GM15510 (cell line): Measurements from ENCODE around the gene RGS7.

ENCODE experiments used
- POLR2A ChIP-seq: IDR thresholded peaks from 3 replicates; pipeline ENCODE4 v1.6.1; 2011; ENCODE audit warnings: borderline replicate concordance; ENCODE audit not compliant: insufficient read length; ENCODE audit errors: extremely low read depth

RGS7 gene

GRCh38 chr1:241356519-241357365, at the start of gene RGS7:
TSS of gene RGS7 (minus strand) at chr1:241357205.
- TF ChIP-seq POLR2A: no peak

- TF ChIP-seq POLR2A: no peak
Observed at GRCh38 chr1:241406421-241406820, 49.4 kb upstream of the RGS7 start.

- TF ChIP-seq POLR2A: no peak
Observed at GRCh38 chr1:241401156-241401555, 44.2 kb upstream of the RGS7 start.

- no peak for TF ChIP-seq POLR2A
Observed at GRCh38 chr1:241396747-241397681, 40.0 kb upstream of the RGS7 start.

- no peak for TF ChIP-seq POLR2A
Observed at GRCh38 chr1:241391926-241392710, 35.1 kb upstream of the RGS7 start.

GRCh38 chr1:241390526-241390925, 33.5 kb upstream of the RGS7 start:
- TF ChIP-seq POLR2A: no peak

GRCh38 chr1:241389400-241389799, 32.4 kb upstream of the RGS7 start:
- TF ChIP-seq POLR2A: no peak

- TF ChIP-seq POLR2A: no peak
Observed at GRCh38 chr1:241387216-241387615, 30.2 kb upstream of the RGS7 start.

- no peak for TF ChIP-seq POLR2A
Observed at GRCh38 chr1:241376701-241377100, 19.7 kb upstream of the RGS7 start.

GRCh38 chr1:241375886-241376285, 18.9 kb upstream of the RGS7 start:
- TF ChIP-seq POLR2A: no peak

GRCh38 chr1:241366196-241366595, 9.2 kb upstream of the RGS7 start:
- no peak for TF ChIP-seq POLR2A

- TF ChIP-seq POLR2A: no peak
Observed at GRCh38 chr1:241362350-241362749, 5.3 kb upstream of the RGS7 start.

- no peak for TF ChIP-seq POLR2A
Observed at GRCh38 chr1:241357366-241358340, 648 bp upstream of the RGS7 start.

- TF ChIP-seq POLR2A: no peak
Observed at GRCh38 chr1:241356187-241356518, 852 bp downstream of the RGS7 start.
